HT-29 (cell line): ENCODE measurements around the gene SCGB1D4. TPM values are rescaled to one million over a fixed set of nuclear protein-coding genes. Genes with fewer than 3 reads are reported as not detected.

Experiments used
- DNase-seq: peaks from one replicate; pipeline ENCODE4 v3.0.0-alpha.2; 2015; ENCODE audit warnings: low spot score
- total RNA-seq: library from RNA; depleted of rRNA; stranded (reverse); fragments of >200 nt; shearing (Covaris generic); gene quantifications from 2 replicates; pipeline ENCODE4 v1.2.3, GENCODE V29; 2014; rRNA removed

SCGB1D4 gene
- total RNA-seq, 1 experiment from 2014 or later = not detected

GRCh38 chr11:62273789-62274275 lies 25.0 kb downstream of the SCGB1D4 start:
- no peak for DNase-seq

- DNase-seq = no peak
Measured at GRCh38 chr11:62273284-62273683, 25.6 kb downstream of the SCGB1D4 start.

GRCh38 chr11:62269654-62270278 lies 29.1 kb downstream of the SCGB1D4 start, which contains the start of gene SCGB2A2:
TSS of gene SCGB2A2 (plus strand) at chr11:62270158. CDS start at chr11:62270217, 59 bp downstream.
- peak; percentile 19 for DNase-seq

GRCh38 chr11:62267576-62267975 lies 31.3 kb downstream of the SCGB1D4 start:
- no peak for DNase-seq

GRCh38 chr11:62267050-62267449 lies 31.8 kb downstream of the SCGB1D4 start:
- no peak for DNase-seq

- no peak for DNase-seq
Measured at GRCh38 chr11:62266558-62266957, 32.3 kb downstream of the SCGB1D4 start.

- no peak for DNase-seq
Measured at GRCh38 chr11:62264004-62264403, 34.9 kb downstream of the SCGB1D4 start.

GRCh38 chr11:62260261-62260953 lies 38.5 kb downstream of the SCGB1D4 start:
- no peak for DNase-seq

- no peak for DNase-seq
Measured at GRCh38 chr11:62256281-62256680, 42.6 kb downstream of the SCGB1D4 start.

GRCh38 chr11:62253999-62254542 lies 44.8 kb downstream of the SCGB1D4 start:
- DNase-seq = no peak

- no peak for DNase-seq
Measured at GRCh38 chr11:62251698-62252097, 47.2 kb downstream of the SCGB1D4 start.

Other genes starting within 250 kb of the SCGB1D4 start
- 131 and 164 TPM in 2 replicates for gene INCENP, start 175.1 kb downstream of the SCGB1D4 start, total RNA-seq
- gene SCGB1D1, start 108.9 kb downstream of the SCGB1D4 start, total RNA-seq = not detected in 2 replicates
- not detected in 2 replicates for gene SCGB2A1, start 90.4 kb downstream of the SCGB1D4 start, total RNA-seq
- not detected in 2 replicates for gene SCGB1D2, start 56.8 kb downstream of the SCGB1D4 start, total RNA-seq
- gene SCGB2A2, start 28.9 kb downstream of the SCGB1D4 start, total RNA-seq = not detected in 2 replicates
- 38.6 and 60.6 TPM in 2 replicates for gene ASRGL1, start 38.4 kb upstream of the SCGB1D4 start, total RNA-seq
- not detected in 2 replicates for gene SCGB1A1, start 120.0 kb upstream of the SCGB1D4 start, total RNA-seq
- 281 and 282 TPM in 2 replicates for gene AHNAK, start 247.7 kb upstream of the SCGB1D4 start, total RNA-seq